Muscle of back (tissue), 11 donors: Measurements from ENCODE around the gene HS6ST2. TPM values are rescaled to one million over a fixed set of nuclear protein-coding genes. Genes with fewer than 3 reads are reported as not detected.
A peak's percentile ranks its signal among the peaks of the same experiment; 100 is the strongest.
"Not testable (repeated sequence)": the region's sequence is repeated elsewhere in the genome, so short reads cannot be mapped to it uniquely, and the experiment has no call there.

Experiments used
- DNase-seq, 3 donors: peaks; one replicate each; pipeline versions ENCODE4 v3.0.0 to v3.0.0-alpha.2; 2013
- polyA plus RNA-seq, 10 donors: library from polyadenylated mRNA; unstranded; fragments of 120-200 nt; gene quantifications; one replicate each; pipeline ENCODE4 v1.2.1, GENCODE V29; 2013; ENCODE audit not compliant: insufficient read length in 10 of 10

The HS6ST2 gene
- polyA plus RNA-seq, 10 donors: 33.9 to 56.6 (median 44.2) TPM

- DNase-seq: not testable (repeated sequence)
Observed at GRCh38 chrX:132945055-132945599, 13.3 kb downstream of the HS6ST2 start.

GRCh38 chrX:132940727-132941327 is 17.6 kb downstream of the HS6ST2 start:
- no peak for DNase-seq

- no peak for DNase-seq
Observed at GRCh38 chrX:132933170-132933569, 25.3 kb downstream of the HS6ST2 start.

- no peak for DNase-seq
Observed at GRCh38 chrX:132924426-132924825, 34.0 kb downstream of the HS6ST2 start.

- no peak for DNase-seq
Observed at GRCh38 chrX:132918523-132918922, 39.9 kb downstream of the HS6ST2 start.

GRCh38 chrX:132916349-132916748 is 42.1 kb downstream of the HS6ST2 start:
- no peak for DNase-seq

- DNase-seq: peak; percentile 0 to 37 (median 12)
Observed at GRCh38 chrX:132909643-132910042, 48.8 kb downstream of the HS6ST2 start.

GRCh38 chrX:132908891-132909290 is 49.5 kb downstream of the HS6ST2 start:
- no peak for DNase-seq

- DNase-seq: no peak
Observed at GRCh38 chrX:132900633-132901293, 57.7 kb downstream of the HS6ST2 start.

- no peak for DNase-seq
Observed at GRCh38 chrX:132887569-132887968, 70.9 kb downstream of the HS6ST2 start.

- DNase-seq: no peak
Observed at GRCh38 chrX:132883358-132883915, 75.0 kb downstream of the HS6ST2 start.

- DNase-seq: not testable (repeated sequence)
Observed at GRCh38 chrX:132880753-132881152, 77.7 kb downstream of the HS6ST2 start.

GRCh38 chrX:132877954-132878536 is 80.4 kb downstream of the HS6ST2 start:
- DNase-seq: no peak

GRCh38 chrX:132876523-132877338 is 81.7 kb downstream of the HS6ST2 start:
- DNase-seq: peak in 2 of 3 donors; percentile 18 to 54

- DNase-seq: peak in 1 of 3 donors; percentile 17
Observed at GRCh38 chrX:132875650-132876522, 82.5 kb downstream of the HS6ST2 start.

GRCh38 chrX:132862562-132862961 is 95.9 kb downstream of the HS6ST2 start:
- no peak for DNase-seq

GRCh38 chrX:132861076-132861475 is 97.4 kb downstream of the HS6ST2 start:
- no peak for DNase-seq

GRCh38 chrX:132860200-132860599 is 98.2 kb downstream of the HS6ST2 start:
- no peak for DNase-seq

GRCh38 chrX:132858018-132858417 is 100.4 kb downstream of the HS6ST2 start:
- DNase-seq: no peak

GRCh38 chrX:132855780-132856341 is 102.6 kb downstream of the HS6ST2 start:
- DNase-seq: no peak
